PC-9 (cell line): ENCODE measurements around the gene CIRBP. TPM values are rescaled to one million over a fixed set of nuclear protein-coding genes. Genes with fewer than 3 reads are reported as not detected.

ENCODE experiments used
- BruUV-seq: library from RNA; stranded (reverse); fragments of 400-500 nt; replicated peaks from 2 replicates; lab custom pipeline; 2021; lab: Mats Ljungman, UMichigan
- CTCF ChIA-PET: fragments of 300-600 bp; sonication (Branson Sonifier 250); formaldehyde crosslinking; loops from one replicate; lab custom pipeline; 2022; ENCODE audit warnings: antibody characterized with exemption; lab: Charles Lee
- POLR2A ChIA-PET: fragments of 300-600 bp; sonication (Branson Sonifier 250); formaldehyde crosslinking; loops from one replicate; lab custom pipeline; 2022; ENCODE audit warnings: antibody characterized with exemption; ENCODE audit not compliant: unreplicated experiment; lab: Charles Lee
- DNase-seq, 2 experiments: peaks; one replicate each; pipeline versions ENCODE4 v3.0.0 to v3.0.0-alpha.2; 2015 to 2022; ENCODE audit warnings: mixed read lengths in 1 of 2
- H2AFZ ChIP-seq: fragments of 200-600 bp; sonication (generic); 2 replicates; pipeline ENCODE4 v1.8.1; 2017; ENCODE audit warnings: antibody characterized with exemption
- H3F3A ChIP-seq: fragments of 200-600 bp; sonication (generic); 2 replicates; pipeline ENCODE4 v1.8.1; 2017; ENCODE audit warnings: antibody characterized with exemption, mild to moderate bottlenecking, low read depth; ENCODE audit not compliant: insufficient read depth
- H3K27ac ChIP-seq: fragments of 200-600 bp; sonication (generic); 2 replicates; pipeline ENCODE4 v1.6.1; 2016; ENCODE audit warnings: mixed run types
- H3K27me3 ChIP-seq: fragments of 200-600 bp; sonication (generic); 2 replicates; pipeline ENCODE4 v1.6.1; 2016; ENCODE audit warnings: low read depth, mixed run types; ENCODE audit not compliant: insufficient read depth
- H3K36me3 ChIP-seq: fragments of 200-600 bp; sonication (generic); 2 replicates; pipeline ENCODE4 v1.6.1; 2016; ENCODE audit warnings: low read depth, mixed run types
- H3K4me1 ChIP-seq: fragments of 200-600 bp; sonication (generic); replicated peaks from 2 replicates; pipeline ENCODE4 v1.6.1; 2016; ENCODE audit warnings: mixed run types; ENCODE audit not compliant: insufficient read depth
- H3K4me2 ChIP-seq: fragments of 200-600 bp; sonication (generic); 2 replicates; pipeline ENCODE4 v1.6.1; 2017; ENCODE audit warnings: mixed run types
- H3K4me3 ChIP-seq: fragments of 200-600 bp; sonication (generic); 2 replicates; pipeline ENCODE4 v1.6.1; 2016; ENCODE audit warnings: mixed run types
- H3K79me2 ChIP-seq: fragments of 200-600 bp; sonication (generic); 2 replicates; pipeline ENCODE4 v1.6.1; 2017; ENCODE audit warnings: low read depth, mixed run types
- H3K9me2 ChIP-seq: fragments of 200-600 bp; sonication (generic); 2 replicates; pipeline ENCODE4 v1.8.1; 2017; ENCODE audit warnings: mild to moderate bottlenecking; ENCODE audit not compliant: insufficient read depth
- H3K9me3 ChIP-seq: fragments of 200-600 bp; sonication (generic); 2 replicates; pipeline ENCODE4 v1.8.1; 2016; ENCODE audit warnings: low read depth; ENCODE audit not compliant: insufficient read depth
- H4K20me1 ChIP-seq: fragments of 200-600 bp; sonication (generic); 2 replicates; pipeline ENCODE4 v1.8.1; 2017; ENCODE audit not compliant: insufficient read depth
- EZH2 ChIP-seq: fragments of 200-600 bp; sonication (generic); IDR thresholded peaks from 2 replicates; pipeline ENCODE4 v1.8.0; 2017; ENCODE audit warnings: antibody characterized with exemption, low read depth
- intact Hi-C: fragments of 100-400 bp; cut with micrococcal nuclease; formaldehyde crosslinking; loops from one replicate; pipeline ENCODE4 v1.10.0; 2022; ENCODE audit not compliant: unreplicated experiment
- total RNA-seq: library from RNA; stranded (reverse); gene quantifications from 2 replicates; pipeline ENCODE4 v1.2.3, GENCODE V29; 2021
- TF ChIP-seq, protein P1 (sequence below): fragments of 200-600 bp; sonication (generic); conservative IDR thresholded peaks from 2 replicates; pipeline ENCODE4 v1.6.1; 2017; ENCODE audit warnings: mixed run types, antibody characterized with exemption, mild to moderate bottlenecking, moderate library complexity

CIRBP gene
- total RNA-seq, 1 experiment from 2014 or later = 86.9 TPM

DNA sequence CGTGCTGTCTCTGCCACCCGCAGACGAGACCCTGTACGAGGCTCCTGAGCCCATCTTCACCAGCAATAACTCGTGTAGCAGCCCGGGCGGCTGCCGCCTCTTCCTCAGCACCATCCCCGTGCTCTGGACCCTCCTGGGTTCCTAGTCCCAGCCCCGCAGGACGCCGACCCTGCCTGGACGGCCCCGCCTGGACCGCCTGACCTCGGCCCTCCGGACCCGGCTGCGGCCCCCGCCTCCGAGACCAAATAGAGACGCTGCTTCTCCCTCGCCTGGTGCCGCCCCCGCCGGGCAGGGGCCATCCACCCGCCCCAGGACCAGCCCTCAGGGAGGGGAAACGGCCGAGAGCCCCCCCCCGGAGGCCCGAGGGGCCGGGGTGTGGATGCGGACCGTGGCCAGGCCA, 30.7 kb downstream of the CIRBP start:
- DNase-seq = no peak
- H3K79me2 ChIP-seq = no peaks in the 10 kb centered on the region
- TF ChIP-seq, protein P1, sequence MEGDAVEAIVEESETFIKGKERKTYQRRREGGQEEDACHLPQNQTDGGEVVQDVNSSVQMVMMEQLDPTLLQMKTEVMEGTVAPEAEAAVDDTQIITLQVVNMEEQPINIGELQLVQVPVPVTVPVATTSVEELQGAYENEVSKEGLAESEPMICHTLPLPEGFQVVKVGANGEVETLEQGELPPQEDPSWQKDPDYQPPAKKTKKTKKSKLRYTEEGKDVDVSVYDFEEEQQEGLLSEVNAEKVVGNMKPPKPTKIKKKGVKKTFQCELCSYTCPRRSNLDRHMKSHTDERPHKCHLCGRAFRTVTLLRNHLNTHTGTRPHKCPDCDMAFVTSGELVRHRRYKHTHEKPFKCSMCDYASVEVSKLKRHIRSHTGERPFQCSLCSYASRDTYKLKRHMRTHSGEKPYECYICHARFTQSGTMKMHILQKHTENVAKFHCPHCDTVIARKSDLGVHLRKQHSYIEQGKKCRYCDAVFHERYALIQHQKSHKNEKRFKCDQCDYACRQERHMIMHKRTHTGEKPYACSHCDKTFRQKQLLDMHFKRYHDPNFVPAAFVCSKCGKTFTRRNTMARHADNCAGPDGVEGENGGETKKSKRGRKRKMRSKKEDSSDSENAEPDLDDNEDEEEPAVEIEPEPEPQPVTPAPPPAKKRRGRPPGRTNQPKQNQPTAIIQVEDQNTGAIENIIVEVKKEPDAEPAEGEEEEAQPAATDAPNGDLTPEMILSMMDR = no peak
- no peak for TF ChIP-seq EZH2
- no peaks in the 10 kb centered on the region; the same call in 1 of the 2 replicates for H3F3A ChIP-seq
- BruUV-seq = no TSS peak
- no peak overlapping the region for H3K4me3 ChIP-seq
- H4K20me1 ChIP-seq = no peaks in the 10 kb centered on the region
- H3K27me3 ChIP-seq = no peaks in the 10 kb centered on the region
- H3K4me2 ChIP-seq = no peak overlapping the region
- H3K9me2 ChIP-seq = no peaks in the 10 kb centered on the region
- no peak overlapping the region for H3K27ac ChIP-seq
- no peaks in the 10 kb centered on the region for H3K9me3 ChIP-seq
- ChIA-PET POLR2A (no interaction called here), CTCF (no interaction called here)
- intact Hi-C loops = no loop called here
- H3K36me3 ChIP-seq = no peaks in the 10 kb centered on the region
- H3K4me1 ChIP-seq = peaks cover 7% of the 10 kb centered on the region
- no peak overlapping the region for H2AFZ ChIP-seq

- no peak for TF ChIP-seq EZH2
- TF ChIP-seq, protein P1 = no peak
- peaks cover 7% of the 10 kb centered on the region for H3K4me1 ChIP-seq
- no peak overlapping the region for H3K27ac ChIP-seq
- H3F3A ChIP-seq = no peaks in the 10 kb centered on the region; the same call in 1 of the 2 replicates
- DNase-seq = no peak
- ChIA-PET CTCF (no interaction called here), POLR2A (no interaction called here)
- no peaks in the 10 kb centered on the region for H3K27me3 ChIP-seq
- H3K36me3 ChIP-seq = no peaks in the 10 kb centered on the region
- no peaks in the 10 kb centered on the region for H3K9me3 ChIP-seq
- H4K20me1 ChIP-seq = no peaks in the 10 kb centered on the region
- H3K4me3 ChIP-seq = no peak overlapping the region
- no peaks in the 10 kb centered on the region for H3K9me2 ChIP-seq
- no TSS peak for BruUV-seq
- no peak overlapping the region for H2AFZ ChIP-seq
- no peak overlapping the region for H3K4me2 ChIP-seq
- intact Hi-C loops = no loop called here
- no peaks in the 10 kb centered on the region for H3K79me2 ChIP-seq
Observed at GRCh38 chr19:1300744-1301490, 31.8 kb downstream of the CIRBP start.

DNA sequence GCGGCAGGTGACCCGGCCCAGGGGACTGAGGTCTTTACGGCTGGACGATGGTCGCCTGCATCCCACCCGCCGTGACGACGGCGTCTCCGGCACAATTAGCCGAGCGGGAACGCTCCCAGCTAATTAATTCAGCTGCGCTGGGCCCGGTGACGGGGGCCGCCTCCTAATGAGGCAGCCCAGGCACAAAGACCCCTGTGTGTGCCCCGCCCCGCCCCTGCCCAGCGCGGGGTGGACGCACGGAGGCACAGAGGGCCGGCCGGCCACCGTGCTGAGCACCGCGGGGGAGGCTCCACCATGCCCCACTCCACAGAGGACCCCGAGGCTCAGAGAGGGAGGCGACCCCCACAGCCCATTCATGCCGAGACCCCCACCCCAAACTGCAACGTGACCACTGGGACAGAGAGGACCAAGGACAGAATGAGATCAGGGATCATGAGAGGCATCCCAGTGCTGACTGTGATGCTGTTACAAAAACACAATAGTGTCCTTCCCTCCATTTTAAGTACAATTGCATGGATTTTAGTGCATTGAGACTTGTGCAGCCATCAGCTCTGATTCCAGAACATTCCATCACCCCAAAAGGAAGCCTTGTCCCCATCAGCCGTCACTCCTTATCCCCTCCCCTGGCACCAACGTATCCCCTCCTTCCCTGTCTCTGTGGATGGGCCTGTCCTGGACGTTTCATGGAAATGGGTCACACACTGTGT, 33.6 kb downstream of the CIRBP start:
- Histone ChIP-seq H3F3A (no peaks in the 10 kb centered on the region; the same call in 1 of the 2 replicates), H2AFZ (no peak overlapping the region), H3K4me3 (no peak overlapping the region), H3K9me2 (no peaks in the 10 kb centered on the region), H3K4me1 (peaks cover 7% of the 10 kb centered on the region), H3K27ac (no peak overlapping the region), H3K9me3 (no peaks in the 10 kb centered on the region), H3K27me3 (no peaks in the 10 kb centered on the region), H3K79me2 (no peaks in the 10 kb centered on the region), H4K20me1 (no peaks in the 10 kb centered on the region), H3K4me2 (no peak overlapping the region), H3K36me3 (no peaks in the 10 kb centered on the region)
- no peak for DNase-seq
- TF ChIP-seq, protein P1 = no peak
- TF ChIP-seq EZH2 = no peak
- CTCF ChIA-PET = no interaction called here
- POLR2A ChIA-PET = interaction anchor here (0.9 kb wide), 1 partner anchor 140 kb away, joined by 4 read pairs; no protein-coding TSS in a partner anchor
- no TSS peak for BruUV-seq
- intact Hi-C loops = no loop called here
